ENCODE data around the gene PSMD9. TPM values are rescaled to one million over a fixed set of nuclear protein-coding genes. Genes with fewer than 3 reads are reported as not detected.
"Not testable (repeated sequence)": the region's sequence is repeated elsewhere in the genome, so short reads cannot be mapped to it uniquely, and the experiment has no call there.

The PSMD9 gene, protein sequence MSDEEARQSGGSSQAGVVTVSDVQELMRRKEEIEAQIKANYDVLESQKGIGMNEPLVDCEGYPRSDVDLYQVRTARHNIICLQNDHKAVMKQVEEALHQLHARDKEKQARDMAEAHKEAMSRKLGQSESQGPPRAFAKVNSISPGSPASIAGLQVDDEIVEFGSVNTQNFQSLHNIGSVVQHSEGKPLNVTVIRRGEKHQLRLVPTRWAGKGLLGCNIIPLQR
- 46.7 TPM for polyA plus RNA-seq (2013, experiment 1 of 2)
- polyA plus RNA-seq (2013, experiment 2 of 2) = 50.5 TPM

- Histone ChIP-seq H3K36me3 (ENCODE audit: control insufficient read depth, insufficient read depth, low read length) (peaks cover 8% of the 10 kb centered on the region), H3K27ac (ENCODE audit: low read depth, low read length, severe bottlenecking) (peak within 1 kb of the TSS; percentile 97), H3K4me1 (ENCODE audit: control insufficient read depth, insufficient read depth, low read length, poor library complexity, severe bottlenecking) (peaks cover 5% of the 10 kb centered on the region), H3K4me3 (ENCODE audit: extremely low read depth, insufficient read depth, low read length, poor library complexity, severe bottlenecking) (peak within 1 kb of the TSS; percentile 78), H3K9me3 (ENCODE audit: control insufficient read depth, low read length) (no peaks in the 10 kb centered on the region)
- 2 to 3% methylated on average over 63 to 66 of the region's 67 CpGs for WGBS, 2 experiments (ENCODE audit: insufficient coverage in 2 of 2)
These were observed at the start of gene PSMD9 for GRCh38 chr12:121888478-121889273. PSMD9 (plus strand) TSS chr12:121888790; CDS start chr12:121888857, 67 bp downstream.

- WGBS, 2 experiments (ENCODE audit: insufficient coverage in 2 of 2) = 18 to 21% methylated on average over 36 to 45 of the region's 53 CpGs
- no peaks in the 10 kb centered on the region for H3K9me3 ChIP-seq (ENCODE audit: control insufficient read depth, low read length)
- no peaks in the 10 kb centered on the region for H3K36me3 ChIP-seq (ENCODE audit: control insufficient read depth, insufficient read depth, low read length)
- H3K4me3 ChIP-seq (ENCODE audit: extremely low read depth, insufficient read depth, low read length, poor library complexity, severe bottlenecking) = peak overlapping the region; percentile 52
- H3K27ac ChIP-seq (ENCODE audit: low read depth, low read length, severe bottlenecking) = peak overlapping the region; percentile 49
- peaks cover 6% of the 10 kb centered on the region for H3K4me1 ChIP-seq (ENCODE audit: control insufficient read depth, insufficient read depth, low read length, poor library complexity, severe bottlenecking)
These were observed 49.2 kb upstream of the PSMD9 start for GRCh38 chr12:121839106-121839992.

DNA sequence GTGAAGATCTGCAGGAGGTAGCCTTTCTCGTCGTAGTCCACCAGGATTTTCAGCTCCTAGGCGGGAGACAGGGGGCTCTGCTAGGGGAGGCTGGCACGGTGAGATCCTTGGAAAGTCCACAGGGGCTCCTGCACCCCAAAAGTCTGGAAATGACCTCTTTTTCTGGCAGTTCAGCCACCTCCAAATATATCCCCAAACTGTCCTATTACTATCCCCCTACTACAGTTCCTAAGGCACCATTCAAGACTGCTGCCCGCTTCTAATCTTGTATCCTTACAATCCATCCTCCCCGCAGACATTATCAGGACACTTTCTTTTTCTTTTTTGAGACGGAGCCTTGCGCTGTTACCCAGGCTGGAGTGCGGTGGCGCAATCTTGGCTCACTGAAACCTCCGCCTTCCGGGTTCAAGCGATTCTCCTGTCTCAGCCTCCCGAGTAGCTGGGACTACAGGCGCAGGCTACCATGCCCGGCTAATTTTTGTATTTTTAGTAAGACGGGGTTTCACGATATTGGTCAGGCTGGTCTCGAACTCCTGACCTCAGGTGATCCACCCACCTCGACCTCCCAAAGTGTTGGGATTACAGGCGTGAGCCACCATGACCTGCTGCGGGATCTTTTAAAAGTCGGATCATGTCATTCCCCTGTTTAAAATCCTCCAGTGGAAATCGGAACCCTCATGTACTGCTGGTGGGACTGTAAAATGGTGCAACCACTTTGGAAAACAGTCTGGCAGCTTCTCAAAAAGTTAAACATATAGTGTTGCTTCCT lies 48.4 kb upstream of the PSMD9 start:
- Histone ChIP-seq H3K27ac (ENCODE audit: low read depth, low read length, severe bottlenecking) (peak overlapping the region; percentile 49), H3K36me3 (ENCODE audit: control insufficient read depth, insufficient read depth, low read length) (no peaks in the 10 kb centered on the region), H3K4me1 (ENCODE audit: control insufficient read depth, insufficient read depth, low read length, poor library complexity, severe bottlenecking) (peaks cover 6% of the 10 kb centered on the region), H3K4me3 (ENCODE audit: extremely low read depth, insufficient read depth, low read length, poor library complexity, severe bottlenecking) (peak overlapping the region; percentile 52), H3K9me3 (ENCODE audit: control insufficient read depth, low read length) (no peaks in the 10 kb centered on the region)
- 77 to 80% methylated on average over 24 of the region's 24 CpGs for WGBS, 2 experiments (ENCODE audit: insufficient coverage in 2 of 2)

GRCh38 chr12:121843236-121843982 lies 45.2 kb upstream of the PSMD9 start:
- 81 to 83% methylated on average over 12 to 13 of the region's 13 CpGs for WGBS, 2 experiments (ENCODE audit: insufficient coverage in 2 of 2)
- Histone ChIP-seq H3K4me1 (ENCODE audit: control insufficient read depth, insufficient read depth, low read length, poor library complexity, severe bottlenecking) (peaks cover 6% of the 10 kb centered on the region), H3K36me3 (ENCODE audit: control insufficient read depth, insufficient read depth, low read length) (no peaks in the 10 kb centered on the region)

GRCh38 chr12:121845701-121846100 lies 42.9 kb upstream of the PSMD9 start:
- Histone ChIP-seq H3K4me1 (ENCODE audit: control insufficient read depth, insufficient read depth, low read length, poor library complexity, severe bottlenecking) (peaks cover 6% of the 10 kb centered on the region), H3K4me3 (ENCODE audit: extremely low read depth, insufficient read depth, low read length, poor library complexity, severe bottlenecking) (no peak overlapping the region), H3K9me3 (ENCODE audit: control insufficient read depth, low read length) (no peaks in the 10 kb centered on the region), H3K27ac (ENCODE audit: low read depth, low read length, severe bottlenecking) (no peak overlapping the region), H3K36me3 (ENCODE audit: control insufficient read depth, insufficient read depth, low read length) (no peaks in the 10 kb centered on the region)
- 100% methylated on average over 1 of the region's 1 CpG for WGBS, 2 experiments (ENCODE audit: insufficient coverage in 2 of 2)

More at GRCh38 chr12:121843236-121843982, 45.2 kb upstream of the PSMD9 start:
- H3K9me3 ChIP-seq (ENCODE audit: control insufficient read depth, low read length) = no peaks in the 10 kb centered on the region
- no peak overlapping the region for H3K4me3 ChIP-seq (ENCODE audit: extremely low read depth, insufficient read depth, low read length, poor library complexity, severe bottlenecking)
- no peak overlapping the region for H3K27ac ChIP-seq (ENCODE audit: low read depth, low read length, severe bottlenecking)

DNA sequence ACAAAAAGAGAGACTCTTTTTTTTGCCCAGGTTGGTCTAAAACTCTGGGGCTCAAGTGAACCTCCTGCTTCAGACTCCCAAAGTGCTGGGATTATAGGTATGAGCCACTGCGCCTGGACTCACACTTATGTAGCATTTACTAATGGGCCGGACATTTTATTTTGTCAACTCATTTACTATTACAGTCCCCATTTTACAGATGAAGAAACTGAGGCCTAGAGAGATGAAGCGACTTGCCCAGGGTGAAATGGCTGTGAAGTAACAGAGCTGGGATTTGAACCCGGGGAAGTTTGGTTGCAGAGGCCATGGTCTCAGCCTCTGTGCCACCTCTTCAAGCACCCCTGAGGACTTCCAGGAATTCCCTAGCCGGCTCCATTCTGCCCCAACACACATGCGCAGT lies 39.4 kb upstream of the PSMD9 start:
- Histone ChIP-seq H3K4me1 (ENCODE audit: control insufficient read depth, insufficient read depth, low read length, poor library complexity, severe bottlenecking) (no peaks in the 10 kb centered on the region), H3K27ac (ENCODE audit: low read depth, low read length, severe bottlenecking) (no peak overlapping the region), H3K9me3 (ENCODE audit: control insufficient read depth, low read length) (no peaks in the 10 kb centered on the region), H3K36me3 (ENCODE audit: control insufficient read depth, insufficient read depth, low read length) (no peaks in the 10 kb centered on the region), H3K4me3 (ENCODE audit: extremely low read depth, insufficient read depth, low read length, poor library complexity, severe bottlenecking) (no peak overlapping the region)
- WGBS, 2 experiments (ENCODE audit: insufficient coverage in 2 of 2) = 96 to 100% methylated on average over 1 to 3 of the region's 6 CpGs

DNA sequence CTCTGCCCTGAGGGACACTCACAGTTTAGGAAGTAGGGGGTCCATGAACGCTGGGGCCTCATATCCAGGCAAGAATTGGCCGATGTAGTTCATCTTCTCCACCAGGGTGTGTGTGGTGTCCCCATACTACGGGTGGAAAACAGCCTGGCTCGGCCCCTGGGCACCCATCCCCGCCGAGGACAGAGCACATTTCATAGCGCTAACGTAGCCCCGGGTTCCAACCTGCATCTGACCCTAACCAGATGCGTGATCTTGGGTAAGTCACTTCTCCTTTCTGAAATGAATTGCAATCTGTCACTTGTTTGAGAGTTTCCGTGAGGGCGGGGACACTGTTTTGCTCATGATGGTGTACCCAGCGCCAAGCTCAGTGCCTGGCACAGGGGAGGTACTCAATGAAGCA lies 38.9 kb upstream of the PSMD9 start:
- Histone ChIP-seq H3K27ac (ENCODE audit: low read depth, low read length, severe bottlenecking) (no peak overlapping the region), H3K4me1 (ENCODE audit: control insufficient read depth, insufficient read depth, low read length, poor library complexity, severe bottlenecking) (no peaks in the 10 kb centered on the region), H3K9me3 (ENCODE audit: control insufficient read depth, low read length) (no peaks in the 10 kb centered on the region), H3K4me3 (ENCODE audit: extremely low read depth, insufficient read depth, low read length, poor library complexity, severe bottlenecking) (no peak overlapping the region), H3K36me3 (ENCODE audit: control insufficient read depth, insufficient read depth, low read length) (no peaks in the 10 kb centered on the region)
- WGBS, 2 experiments (ENCODE audit: insufficient coverage in 2 of 2) = 85 to 89% methylated on average over 11 to 13 of the region's 13 CpGs

GRCh38 chr12:121852392-121852791 lies 36.2 kb upstream of the PSMD9 start:
- not testable (repeated sequence) for H3K4me3 ChIP-seq (ENCODE audit: extremely low read depth, insufficient read depth, low read length, poor library complexity, severe bottlenecking); H3K4me1 ChIP-seq (ENCODE audit: control insufficient read depth, insufficient read depth, low read length, poor library complexity, severe bottlenecking); H3K36me3 ChIP-seq (ENCODE audit: control insufficient read depth, insufficient read depth, low read length); H3K27ac ChIP-seq (ENCODE audit: low read depth, low read length, severe bottlenecking); H3K9me3 ChIP-seq (ENCODE audit: control insufficient read depth, low read length)
- 0% methylated on average over 1 of the region's 3 CpGs; no CpG with 5 or more reads in 1 of the 2 experiments for WGBS, 2 experiments (ENCODE audit: insufficient coverage in 2 of 2)

DNA sequence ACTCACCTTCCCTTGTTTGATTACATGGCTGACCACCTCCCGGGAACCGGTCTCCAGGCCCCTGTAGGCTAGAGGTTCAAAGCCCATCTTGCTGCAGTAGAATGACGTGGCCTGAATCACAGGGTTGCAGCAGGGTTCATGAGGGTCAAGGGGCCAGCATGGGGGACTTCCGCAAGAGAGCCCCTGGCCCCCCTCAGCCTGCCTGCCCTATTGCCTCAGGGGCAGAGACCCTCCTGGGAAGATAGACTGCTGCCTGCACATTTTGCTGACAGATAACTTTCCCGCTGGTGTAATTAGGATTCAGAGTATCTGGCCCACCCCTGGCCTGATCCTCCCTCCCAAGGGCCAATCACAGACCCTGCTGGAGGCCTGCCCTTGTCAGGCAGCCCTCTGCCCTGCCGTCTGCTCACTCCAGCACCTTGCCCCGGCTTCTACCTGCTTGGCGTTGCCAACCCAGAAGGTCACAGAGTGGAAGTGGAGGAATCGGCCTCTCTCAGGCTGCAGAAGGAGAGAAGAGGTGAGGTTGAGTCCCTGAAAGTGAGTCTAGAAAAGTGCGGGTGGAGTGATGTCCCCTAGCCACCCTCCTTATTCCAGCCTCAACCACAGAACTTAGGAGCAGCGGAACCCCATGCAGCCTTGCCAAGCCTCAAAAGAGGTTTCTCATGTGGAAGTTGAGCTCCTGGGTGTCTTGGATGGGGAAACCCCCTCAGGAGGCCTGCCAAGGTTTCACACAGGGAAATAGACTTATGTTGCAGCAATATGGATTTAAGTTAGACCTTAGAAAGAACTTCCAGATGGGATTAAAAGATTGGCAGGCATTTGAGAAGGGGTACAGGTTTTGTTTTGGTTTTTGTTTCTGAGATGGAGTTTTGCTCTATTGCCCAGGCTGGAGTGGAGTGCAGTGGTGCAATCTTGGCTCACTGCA lies 31.0 kb upstream of the PSMD9 start:
- no peak overlapping the region for H3K4me3 ChIP-seq (ENCODE audit: extremely low read depth, insufficient read depth, low read length, poor library complexity, severe bottlenecking)
- 80 to 82% methylated on average over 4 to 8 of the region's 11 CpGs for WGBS, 2 experiments (ENCODE audit: insufficient coverage in 2 of 2)
- peaks cover 36% of the 10 kb centered on the region for H3K4me1 ChIP-seq (ENCODE audit: control insufficient read depth, insufficient read depth, low read length, poor library complexity, severe bottlenecking)
- H3K36me3 ChIP-seq (ENCODE audit: control insufficient read depth, insufficient read depth, low read length) = no peaks in the 10 kb centered on the region
- no peaks in the 10 kb centered on the region for H3K9me3 ChIP-seq (ENCODE audit: control insufficient read depth, low read length)
- H3K27ac ChIP-seq (ENCODE audit: low read depth, low read length, severe bottlenecking) = peak overlapping the region; percentile 45

All from mesodermal cell (in vitro differentiated cells).